Epithelial cell of prostate (primary cell): ENCODE data around the gene CPE.

Experiments
- DNase-seq: peaks from one replicate; pipeline ENCODE4 v3.0.0-alpha.2; 2011; ENCODE audit warnings: low read depth, low spot score
- H3K27ac ChIP-seq: fragments of 450-650 bp; 2 replicates; pipeline ENCODE4 v1.5.1; 2017; ENCODE audit warnings: mild to moderate bottlenecking

The CPE gene

GRCh38 chr4:165539801-165540200, 161.0 kb downstream of the CPE start:
- no peak overlapping the region for H3K27ac ChIP-seq
- DNase-seq: no peak

- no peak for DNase-seq
- no peak overlapping the region for H3K27ac ChIP-seq
Measured at GRCh38 chr4:165540206-165540830, 161.5 kb downstream of the CPE start.

- DNase-seq: no peak
- H3K27ac ChIP-seq: no peak overlapping the region
Measured at GRCh38 chr4:165541851-165542459, 163.1 kb downstream of the CPE start.

GRCh38 chr4:165542476-165542875, 163.7 kb downstream of the CPE start:
- DNase-seq: no peak
- no peak overlapping the region for H3K27ac ChIP-seq
